Articular chondrocyte of knee joint (primary cell): ENCODE results near the gene C19orf12. TPM values are rescaled to one million over a fixed set of nuclear protein-coding genes. Genes with fewer than 3 reads are reported as not detected.

Source experiments
- total RNA-seq: library from RNA; depleted of rRNA; stranded (reverse); fragments of >200 nt; gene quantifications from 2 replicates; pipeline ENCODE4 v1.2.3, GENCODE V29; 2012

The C19orf12 gene
- total RNA-seq: 32.1 and 34.0 TPM in 2 replicates

DNA sequence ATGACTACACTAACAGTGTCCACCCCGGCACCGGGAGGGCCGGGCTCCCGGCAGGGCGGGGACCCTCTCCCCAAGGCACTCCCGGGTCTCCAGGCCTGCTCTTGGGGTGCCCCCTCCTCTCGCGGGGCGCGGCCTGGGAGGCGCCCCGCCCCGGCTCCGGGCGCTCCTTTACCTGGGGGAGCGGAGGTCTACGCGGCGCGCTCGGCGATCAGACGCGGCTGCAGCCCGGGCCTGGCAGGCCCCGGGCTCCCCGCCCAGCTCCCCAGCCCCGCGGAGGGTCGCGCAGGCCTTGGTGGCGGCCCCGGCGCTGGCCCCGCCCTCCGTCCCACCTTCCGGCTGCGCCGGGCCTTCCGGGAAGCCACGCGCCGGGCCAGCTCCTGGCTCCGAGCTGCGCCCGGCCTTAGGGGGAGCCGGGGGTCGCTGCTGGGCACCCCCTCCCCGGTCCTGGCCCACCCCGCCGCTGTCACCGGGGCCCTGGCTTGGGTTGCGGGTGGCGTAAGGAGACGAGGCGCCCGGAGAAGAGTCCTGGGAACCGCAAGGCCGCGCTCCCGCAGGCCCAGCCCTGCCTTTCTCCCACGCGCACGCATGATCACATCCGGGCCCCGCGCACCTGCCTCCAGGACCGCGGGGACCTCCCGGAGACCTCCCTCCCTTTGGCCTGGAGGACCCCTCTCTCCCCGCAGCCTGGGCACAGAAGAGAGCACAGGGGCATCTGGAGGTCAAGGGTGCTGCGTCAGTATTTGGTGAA, at the start of gene C19orf12:
Gene C19orf12 (minus strand): TSS at position 309 of the 748 bp plus-strand sequence. CDS start 6,848 bp downstream, outside the sequence.

GRCh38 chr19:29665215-29665825, 49.7 kb downstream of the C19orf12 start, which contains the start of gene PLEKHF1:
TSS of gene PLEKHF1 (plus strand) at chr19:29665461. CDS start at chr19:29673840, 8,379 bp downstream.

Other genes with a start within 250 kb of the C19orf12 start
- gene VSTM2B, start 189.3 kb downstream of the C19orf12 start, total RNA-seq: not detected in 2 replicates
- gene POP4, start 109.0 kb downstream of the C19orf12 start, total RNA-seq: 72.5 and 75.9 TPM in 2 replicates
- 34.8 and 36.9 TPM in 2 replicates for gene PLEKHF1, start 49.8 kb downstream of the C19orf12 start, total RNA-seq
- gene CCNE1, start 96.7 kb upstream of the C19orf12 start, total RNA-seq: 5.0 and 6.2 TPM in 2 replicates
- gene URI1, start 227.0 kb upstream of the C19orf12 start, total RNA-seq: 68.1 and 74.9 TPM in 2 replicates